NCI-H2081 treated with DMSO at 0.1 percent for 48 hours (cell line): ENCODE results near the gene ZNF653.
"Not testable (repeated sequence)": the region's sequence is repeated elsewhere in the genome, so short reads cannot be mapped to it uniquely, and the experiment has no call there.

Source experiments
- DNase-seq: peaks from one replicate; lab custom pipeline; 2025; lab: John Stamatoyannopoulos, UW

ZNF653 gene

GRCh38 chr19:11433526-11433925 is 72.1 kb downstream of the ZNF653 start:
- DNase-seq = not testable (repeated sequence)
